Trophoblast cell (in vitro differentiated cells and primary cell): ENCODE results near the gene KDM2B.

Experiments
- DNase-seq, 2 donors: peaks; one replicate each; pipeline ENCODE4 v3.0.0-alpha.2; 2016
- H2AFZ ChIP-seq: 2 replicates; pipeline ENCODE4 v1.6.1; 2013; ENCODE audit warnings: low read length, moderate library complexity, mild to moderate bottlenecking; ENCODE audit not compliant: insufficient read depth, poor library complexity
- H2AK5ac ChIP-seq: 2 replicates; pipeline ENCODE4 v1.6.1; 2013; ENCODE audit warnings: mild to moderate bottlenecking, low read length
- H2BK120ac ChIP-seq: 2 replicates; pipeline ENCODE4 v1.6.1; 2013; ENCODE audit warnings: low read length, mild to moderate bottlenecking, moderate library complexity; ENCODE audit not compliant: insufficient read depth, poor library complexity
- H2BK12ac ChIP-seq: 2 replicates; pipeline ENCODE4 v1.6.1; 2013; ENCODE audit warnings: mild to moderate bottlenecking, low read length, moderate library complexity
- H2BK5ac ChIP-seq: 2 replicates; pipeline ENCODE4 v1.6.1; 2013; ENCODE audit warnings: low read length, low read depth, moderate library complexity, mild to moderate bottlenecking; ENCODE audit not compliant: poor library complexity
- H3K14ac ChIP-seq: 2 replicates; pipeline ENCODE4 v1.6.1; 2013; ENCODE audit warnings: mild to moderate bottlenecking, low read length
- H3K18ac ChIP-seq: 2 replicates; pipeline ENCODE4 v1.6.1; 2013; ENCODE audit warnings: mild to moderate bottlenecking, low read length
- H3K23ac ChIP-seq: 2 replicates; pipeline ENCODE4 v1.6.1; 2013; ENCODE audit warnings: low read length
- H3K27ac ChIP-seq: 2 replicates; pipeline ENCODE4 v1.5.1; 2013; ENCODE audit warnings: low read depth, mild to moderate bottlenecking, inconsistent platforms, low read length, moderate library complexity
- H3K27me3 ChIP-seq: 2 replicates; pipeline ENCODE4 v1.6.1; 2013; ENCODE audit warnings: inconsistent platforms, mild to moderate bottlenecking, low read length, moderate library complexity; ENCODE audit not compliant: insufficient read depth
- H3K36me3 ChIP-seq, 2 experiments: 1 replicate in 1 of 2; 2 replicates in 1 of 2; pipeline ENCODE4 v1.6.1; 2013; ENCODE audit warnings: low read length in 2 of 2, mild to moderate bottlenecking in 2 of 2, moderate library complexity in 1 of 2; ENCODE audit not compliant: insufficient read depth in 2 of 2, control insufficient read depth in 1 of 2
- H3K4ac ChIP-seq: 2 replicates; pipeline ENCODE4 v1.6.1; 2013; ENCODE audit warnings: low read depth, mild to moderate bottlenecking, low read length, moderate library complexity
- H3K4me1 ChIP-seq, 2 experiments: 1 replicate in 1 of 2; 2 replicates in 1 of 2; pipeline ENCODE4 v1.6.1; 2013; ENCODE audit warnings: low read length in 2 of 2, mild to moderate bottlenecking in 2 of 2, moderate library complexity in 1 of 2; ENCODE audit not compliant: insufficient read depth in 2 of 2, control insufficient read depth in 1 of 2
- H3K4me2 ChIP-seq: 2 replicates; pipeline ENCODE4 v1.6.1; 2013; ENCODE audit warnings: inconsistent platforms, mild to moderate bottlenecking, low read length, moderate library complexity
- H3K4me3 ChIP-seq: 2 replicates; pipeline ENCODE4 v1.5.1; 2013; ENCODE audit warnings: mild to moderate bottlenecking, low read depth, low read length, inconsistent platforms
- H3K79me1 ChIP-seq: one replicate; pipeline ENCODE4 v1.6.1; 2013; ENCODE audit warnings: low read length
- H3K79me2 ChIP-seq: 2 replicates; pipeline ENCODE4 v1.6.1; 2013; ENCODE audit warnings: low read length, mild to moderate bottlenecking; ENCODE audit not compliant: control insufficient read depth, insufficient read depth, poor library complexity
- H3K9ac ChIP-seq: 2 replicates; pipeline ENCODE4 v1.6.1; 2013; ENCODE audit warnings: mild to moderate bottlenecking, low read length
- H3K9me3 ChIP-seq: 2 replicates; pipeline ENCODE4 v1.6.1; 2013; ENCODE audit warnings: low read depth, mild to moderate bottlenecking, control low read depth, inconsistent platforms, low read length; ENCODE audit not compliant: insufficient read depth
- H4K12ac ChIP-seq: 2 replicates; pipeline ENCODE4 v1.6.1; 2013; ENCODE audit warnings: low read depth, mild to moderate bottlenecking, low read length, moderate library complexity
- H4K8ac ChIP-seq: 2 replicates; pipeline ENCODE4 v1.6.1; 2013; ENCODE audit warnings: low read depth, mild to moderate bottlenecking, low read length, moderate library complexity
- H4K91ac ChIP-seq: one replicate; pipeline ENCODE4 v1.6.1; 2013; ENCODE audit warnings: low read depth, mild to moderate bottlenecking, low read length, moderate library complexity
- WGBS: extraction: QIAGEN DNeasy Blood & Tissue Kit; methylation state at CpG from one replicate; pipeline ENCODE4 v1.1.7; 2013; ENCODE audit warnings: missing lambda C conversion rate; ENCODE audit not compliant: insufficient read length, insufficient coverage; ENCODE audit errors: extremely low coverage; 5-methylcytosine and 5-hydroxymethylcytosine counted together

Gene KDM2B

DNA sequence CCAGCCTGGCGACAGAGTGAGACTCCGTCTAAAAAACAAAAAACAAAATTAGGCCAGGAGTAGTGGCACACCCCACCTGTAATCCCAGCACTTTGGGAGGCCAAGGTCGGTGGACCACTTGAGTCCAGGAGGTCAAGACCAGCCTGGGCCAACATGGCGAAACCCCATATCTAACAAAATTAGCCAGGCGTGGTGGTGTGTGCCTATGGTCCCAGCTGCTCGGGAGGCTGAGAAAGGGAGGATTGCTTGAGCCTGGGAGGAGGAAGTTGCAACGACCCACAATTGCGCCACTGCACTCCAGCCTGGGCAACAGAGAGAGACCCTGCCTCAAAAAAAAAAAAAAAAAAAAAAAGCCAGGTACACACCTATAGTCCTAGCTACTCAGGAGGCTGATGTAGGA, 37.0 kb downstream of the KDM2B start:
- H3K27ac ChIP-seq = no peak overlapping the region
- H3K79me2 ChIP-seq = no peaks in the 10 kb centered on the region
- H3K4ac ChIP-seq = no peak overlapping the region
- no peaks in the 10 kb centered on the region for H3K27me3 ChIP-seq
- H3K36me3 ChIP-seq = peaks cover 9 to 11% of the 10 kb centered on the region in 2 experiments
- no peak overlapping the region for H4K91ac ChIP-seq
- H3K79me1 ChIP-seq = no peaks in the 10 kb centered on the region
- peaks cover 0 to under 1% of the 10 kb centered on the region in 2 experiments for H3K4me1 ChIP-seq
- H3K23ac ChIP-seq = no peak overlapping the region
- no peak overlapping the region for H3K14ac ChIP-seq
- H2AK5ac ChIP-seq = no peak overlapping the region
- WGBS = no CpG with 5 or more reads among the region's 8 CpGs
- no peaks in the 10 kb centered on the region for H3K9me3 ChIP-seq
- DNase-seq = no peak
- no peak overlapping the region for H4K12ac ChIP-seq
- H3K9ac ChIP-seq = no peak overlapping the region
- no peak overlapping the region for H4K8ac ChIP-seq
- H2BK5ac ChIP-seq = no peak overlapping the region
- no peak overlapping the region for H2AFZ ChIP-seq
- no peak overlapping the region for H3K4me2 ChIP-seq
- no peak overlapping the region for H3K18ac ChIP-seq
- no peak overlapping the region for H2BK120ac ChIP-seq
- H2BK12ac ChIP-seq = no peak overlapping the region
- H3K4me3 ChIP-seq = no peak overlapping the region

DNA sequence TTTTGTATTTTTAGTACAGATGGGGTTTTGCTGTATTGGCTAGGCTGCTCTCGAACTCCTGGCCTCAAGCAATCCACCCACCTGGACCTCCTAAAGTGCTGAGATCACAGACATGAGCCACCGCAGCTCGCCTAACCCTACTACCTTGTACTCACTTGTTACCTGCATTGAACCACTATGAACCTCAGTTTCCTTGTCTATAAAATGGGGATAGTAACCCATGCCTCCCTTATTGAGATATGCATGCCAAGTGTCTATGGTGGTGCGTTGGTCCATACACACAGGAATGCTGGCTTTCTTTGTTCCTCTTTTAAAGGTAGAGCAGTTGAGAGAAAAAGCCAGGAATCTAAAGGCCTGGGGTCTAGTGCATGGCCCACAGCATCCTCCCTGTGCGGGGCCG, 40.9 kb downstream of the KDM2B start:
- Histone ChIP-seq H3K14ac (no peak overlapping the region), H3K4me3 (no peak overlapping the region), H4K8ac (no peak overlapping the region), H3K4me1 (peaks cover 14 to 19% of the 10 kb centered on the region in 2 experiments), H2AK5ac (no peak overlapping the region), H3K79me1 (peaks cover 8% of the 10 kb centered on the region), H3K9me3 (peaks cover 2% of the 10 kb centered on the region), H2AFZ (no peak overlapping the region), H4K91ac (no peak overlapping the region), H3K9ac (no peak overlapping the region), H4K12ac (no peak overlapping the region), H3K4me2 (no peak overlapping the region), H2BK12ac (no peak overlapping the region), H3K79me2 (no peaks in the 10 kb centered on the region), H3K36me3 (no peaks in the 10 kb centered on the region), H3K18ac (no peak overlapping the region), H3K27ac (no peak overlapping the region), H3K4ac (no peak overlapping the region), H3K27me3 (no peaks in the 10 kb centered on the region), H2BK5ac (no peak overlapping the region), H3K23ac (no peak overlapping the region), H2BK120ac (no peak overlapping the region)
- WGBS = no CpG with 5 or more reads among the region's 6 CpGs
- DNase-seq = no peak

DNA sequence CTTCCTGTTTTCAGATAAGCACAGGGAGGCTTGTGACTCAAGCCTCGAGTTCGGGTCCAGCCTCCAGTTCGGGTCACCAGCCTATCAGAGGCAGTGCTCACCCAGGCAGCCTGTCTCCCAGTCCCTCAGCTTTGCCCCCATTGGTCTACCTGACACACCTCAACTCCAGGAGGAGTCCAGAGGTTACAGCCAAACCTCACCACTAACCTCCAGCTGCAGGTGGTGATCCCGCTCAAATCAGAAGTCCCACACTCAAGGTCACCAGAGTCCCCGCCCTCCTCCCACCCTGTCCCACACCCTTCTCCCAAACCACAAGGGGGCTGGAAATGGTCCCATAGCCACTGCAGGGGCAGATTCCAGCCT, 42.1 kb downstream of the KDM2B start:
- H4K12ac ChIP-seq = no peak overlapping the region
- no peak overlapping the region for H2BK120ac ChIP-seq
- H3K14ac ChIP-seq = no peak overlapping the region
- peaks cover 0 to 1% of the 10 kb centered on the region in 2 experiments for H3K36me3 ChIP-seq
- no peak overlapping the region for H2AK5ac ChIP-seq
- peak; percentile 16 to 62 for DNase-seq
- no peak overlapping the region for H3K9ac ChIP-seq
- H3K23ac ChIP-seq = no peak overlapping the region
- H3K27ac ChIP-seq = no peak overlapping the region
- no peaks in the 10 kb centered on the region for H3K27me3 ChIP-seq
- H2AFZ ChIP-seq = no peak overlapping the region
- H3K9me3 ChIP-seq = peaks cover 2% of the 10 kb centered on the region
- H2BK12ac ChIP-seq = no peak overlapping the region
- no peak overlapping the region for H3K4me3 ChIP-seq
- H3K79me1 ChIP-seq = peaks cover 9% of the 10 kb centered on the region
- peaks cover 14 to 19% of the 10 kb centered on the region in 2 experiments for H3K4me1 ChIP-seq
- no peak overlapping the region for H4K91ac ChIP-seq
- H3K4ac ChIP-seq = no peak overlapping the region
- H2BK5ac ChIP-seq = no peak overlapping the region
- no peak overlapping the region for H4K8ac ChIP-seq
- no peak overlapping the region for H3K18ac ChIP-seq
- peak overlapping the region; percentile 96 for H3K4me2 ChIP-seq
- no CpG with 5 or more reads among the region's 5 CpGs for WGBS
- no peaks in the 10 kb centered on the region for H3K79me2 ChIP-seq

- peak overlapping the region; percentile 71 for H4K8ac ChIP-seq
- H4K12ac ChIP-seq = peak overlapping the region; percentile 77
- no peak overlapping the region for H3K4ac ChIP-seq
- peaks cover 2% of the 10 kb centered on the region for H3K9me3 ChIP-seq
- H3K27ac ChIP-seq = no peak overlapping the region
- peak overlapping the region; percentile 49 for H2BK120ac ChIP-seq
- no peak overlapping the region for H3K23ac ChIP-seq
- peak overlapping the region; percentile 59 for H3K14ac ChIP-seq
- no peaks in the 10 kb centered on the region for H3K27me3 ChIP-seq
- H3K79me1 ChIP-seq = peaks cover 11% of the 10 kb centered on the region
- H2AK5ac ChIP-seq = no peak overlapping the region
- H2BK5ac ChIP-seq = no peak overlapping the region
- H3K79me2 ChIP-seq = no peaks in the 10 kb centered on the region
- peak overlapping the region; percentile 49 for H4K91ac ChIP-seq
- no CpG with 5 or more reads among the region's 83 CpGs for WGBS
- peak overlapping the region; percentile 37 for H2AFZ ChIP-seq
- peak overlapping the region; percentile 79 for H3K18ac ChIP-seq
- H2BK12ac ChIP-seq = no peak overlapping the region
- peaks cover 4 to 6% of the 10 kb centered on the region in 2 experiments for H3K36me3 ChIP-seq
- no peak for DNase-seq
- H3K4me2 ChIP-seq = peak overlapping the region; percentile 96
- peaks cover 19% of the 10 kb centered on the region in 2 experiments for H3K4me1 ChIP-seq
- H3K9ac ChIP-seq = no peak overlapping the region
- H3K4me3 ChIP-seq = peak overlapping the region; percentile 67
Measured at GRCh38 chr12:121537814-121538698, 42.8 kb downstream of the KDM2B start.
